Head of caudate nucleus (tissue), 42 donors: Measurements from ENCODE around the gene MANF.
A peak's percentile ranks its signal among the peaks of the same experiment; 100 is the strongest.

Source experiments
- DNase-seq, 42 donors: peaks; one replicate each; pipeline versions ENCODE4 v3.0.0 to v3.0.0-alpha.2; 2020 to 2021; ENCODE audit warnings: mixed read lengths in 7 of 42
- intact Hi-C: fragments of 100-400 bp; cut with DNase I; formaldehyde crosslinking; loops from one replicate; pipeline ENCODE4 v1.15.0; 2022

The MANF gene

DNA sequence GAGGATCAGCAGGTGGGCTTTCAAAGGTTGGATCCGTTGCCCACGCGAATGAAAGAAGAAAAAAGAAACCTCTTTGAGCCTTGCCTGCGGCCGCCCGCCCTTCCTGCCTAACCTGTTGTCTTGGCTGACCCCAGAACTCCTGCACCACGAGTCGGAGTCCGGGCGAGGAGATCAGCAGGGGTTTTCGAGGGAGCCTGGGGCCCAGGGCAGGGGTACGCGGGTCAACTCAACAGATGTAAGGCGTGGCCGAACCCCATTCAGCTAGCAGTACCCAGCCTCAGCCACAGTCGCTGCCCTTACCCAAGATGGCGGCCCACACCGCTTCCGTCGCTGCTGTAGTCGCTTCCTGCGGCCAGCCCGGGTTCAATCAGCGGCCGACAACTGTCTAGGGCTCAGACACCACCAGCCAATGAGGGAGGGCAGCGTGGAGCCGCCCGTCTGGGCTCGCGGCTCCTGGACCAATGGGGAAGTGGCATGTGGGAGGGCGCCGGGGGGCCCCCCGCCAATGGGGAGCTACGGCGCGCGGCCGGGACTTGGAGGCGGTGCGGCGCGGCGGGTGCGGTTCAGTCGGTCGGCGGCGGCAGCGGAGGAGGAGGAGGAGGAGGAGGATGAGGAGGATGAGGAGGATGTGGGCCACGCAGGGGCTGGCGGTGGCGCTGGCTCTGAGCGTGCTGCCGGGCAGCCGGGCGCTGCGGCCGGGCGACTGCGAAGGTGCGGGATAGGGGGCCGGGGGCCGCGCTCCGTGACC lies at the start of gene MANF:
Gene MANF, plus strand, starts transcription at position 566 of the 748 bp plus-strand sequence. Its CDS starts 52 bp downstream, at position 618.
- DNase-seq = peak; percentile 94 to 99 (median 98)
- intact Hi-C loops = loop anchor here (5.0 to 10.0 kb wide), 3 partner anchors 710 to 818 kb away; partner anchors contain the start of genes C3orf18, DOCK3, HEMK1 and MAPKAPK3

DNA sequence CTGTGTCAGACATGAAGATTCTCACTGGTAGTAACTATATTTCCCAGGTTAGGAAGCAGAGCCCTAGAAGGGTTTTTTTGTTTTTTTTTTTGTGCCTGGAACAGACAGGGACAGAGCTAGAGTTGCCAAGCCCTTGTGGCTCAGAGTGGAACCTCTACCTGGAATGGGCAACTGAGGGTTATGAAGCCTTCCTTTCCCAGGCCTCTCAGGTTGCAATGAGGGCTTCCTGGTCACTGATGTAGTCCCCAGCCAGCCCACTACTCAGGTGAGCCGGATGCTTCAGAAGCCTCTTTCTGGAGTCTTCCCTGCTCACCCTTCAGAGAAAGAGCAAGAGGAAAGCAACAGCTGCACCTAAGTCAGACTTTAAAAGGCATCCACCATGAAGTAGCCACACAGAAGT lies 48.8 kb upstream of the MANF start:
- intact Hi-C loops = no loop called here
- no peak for DNase-seq

- DNase-seq = no peak
- intact Hi-C loops = no loop called here
These were observed 47.4 kb upstream of the MANF start for GRCh38 chr3:51337666-51338065.

DNA sequence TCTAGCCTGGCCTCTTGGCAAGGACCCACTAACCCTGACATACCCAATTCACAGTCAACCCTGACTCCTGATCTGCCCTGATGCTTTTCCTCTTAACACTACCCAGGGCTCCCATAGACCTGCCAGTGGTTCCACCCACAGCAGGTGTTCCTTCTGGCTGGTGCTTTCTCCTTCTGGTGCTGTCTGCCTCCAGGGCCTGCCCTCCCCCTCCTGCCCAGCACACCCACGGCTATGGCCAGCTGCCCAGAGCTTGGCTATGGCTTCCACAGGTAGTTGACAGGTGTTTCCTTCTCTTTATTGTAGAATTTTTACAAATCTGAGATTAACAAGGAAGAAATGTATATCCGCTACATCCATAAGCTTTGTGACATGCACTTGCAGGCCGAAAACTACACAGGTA lies 46.5 kb upstream of the MANF start:
- no peak for DNase-seq
- intact Hi-C loops = no loop called here

GRCh38 chr3:51340013-51340829 lies 44.9 kb upstream of the MANF start:
- intact Hi-C loops = no loop called here
- DNase-seq = peak in 27 of 42 donors; percentile 6 to 79 (median 39)

- DNase-seq = peak in 19 of 42 donors; percentile 4 to 63 (median 27)
- intact Hi-C loops = no loop called here
These were observed 44.0 kb upstream of the MANF start for GRCh38 chr3:51340989-51341636.

DNA sequence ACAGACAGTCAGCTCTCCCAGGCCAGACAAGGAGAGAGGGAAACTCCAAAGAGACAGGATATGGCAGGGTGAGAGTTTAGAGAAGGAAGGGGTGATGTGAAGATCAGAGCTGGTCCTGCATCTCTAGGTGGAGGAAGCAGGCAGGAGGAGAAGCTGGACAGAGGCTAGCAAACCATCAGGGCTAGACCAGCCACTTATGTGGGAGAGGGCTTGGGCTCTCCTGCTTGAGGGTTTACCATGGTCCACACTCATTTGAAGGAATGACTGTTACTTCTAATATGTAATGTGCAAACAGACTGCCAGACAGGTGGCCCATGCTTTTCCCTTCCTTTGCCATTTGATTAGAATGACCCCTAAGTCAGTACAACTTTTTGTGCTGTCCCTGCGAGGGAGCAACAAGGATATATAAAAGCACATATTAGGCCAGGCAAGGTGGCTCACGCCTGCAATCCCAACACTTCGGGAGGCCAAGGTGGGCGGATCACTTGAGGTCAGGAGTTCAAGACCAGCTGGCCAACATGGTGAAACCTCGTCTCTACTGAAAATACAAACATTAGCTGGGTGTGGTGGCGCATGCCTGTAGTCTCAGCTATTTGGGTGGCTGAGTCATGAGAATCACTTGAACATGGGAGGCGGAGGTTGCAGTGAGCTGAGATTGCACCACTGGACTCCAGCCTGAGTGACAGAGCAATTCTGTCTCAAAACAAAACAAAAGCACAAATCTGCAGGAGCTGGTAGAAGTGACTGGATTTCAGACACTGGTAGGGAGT lies 41.0 kb upstream of the MANF start:
- intact Hi-C loops = no loop called here
- no peak for DNase-seq

- peak in 6 of 42 donors; percentile 12 to 59 (median 22) for DNase-seq
- intact Hi-C loops = no loop called here
These were observed 34.3 kb upstream of the MANF start for GRCh38 chr3:51350751-51351150.

- intact Hi-C loops = no loop called here
- DNase-seq = no peak
These were observed 32.0 kb upstream of the MANF start for GRCh38 chr3:51353131-51353530.

- no peak for DNase-seq
- intact Hi-C loops = no loop called here
These were observed 31.4 kb upstream of the MANF start for GRCh38 chr3:51353691-51354090.

GRCh38 chr3:51354172-51354571 lies 30.9 kb upstream of the MANF start:
- intact Hi-C loops = no loop called here
- no peak for DNase-seq

DNA sequence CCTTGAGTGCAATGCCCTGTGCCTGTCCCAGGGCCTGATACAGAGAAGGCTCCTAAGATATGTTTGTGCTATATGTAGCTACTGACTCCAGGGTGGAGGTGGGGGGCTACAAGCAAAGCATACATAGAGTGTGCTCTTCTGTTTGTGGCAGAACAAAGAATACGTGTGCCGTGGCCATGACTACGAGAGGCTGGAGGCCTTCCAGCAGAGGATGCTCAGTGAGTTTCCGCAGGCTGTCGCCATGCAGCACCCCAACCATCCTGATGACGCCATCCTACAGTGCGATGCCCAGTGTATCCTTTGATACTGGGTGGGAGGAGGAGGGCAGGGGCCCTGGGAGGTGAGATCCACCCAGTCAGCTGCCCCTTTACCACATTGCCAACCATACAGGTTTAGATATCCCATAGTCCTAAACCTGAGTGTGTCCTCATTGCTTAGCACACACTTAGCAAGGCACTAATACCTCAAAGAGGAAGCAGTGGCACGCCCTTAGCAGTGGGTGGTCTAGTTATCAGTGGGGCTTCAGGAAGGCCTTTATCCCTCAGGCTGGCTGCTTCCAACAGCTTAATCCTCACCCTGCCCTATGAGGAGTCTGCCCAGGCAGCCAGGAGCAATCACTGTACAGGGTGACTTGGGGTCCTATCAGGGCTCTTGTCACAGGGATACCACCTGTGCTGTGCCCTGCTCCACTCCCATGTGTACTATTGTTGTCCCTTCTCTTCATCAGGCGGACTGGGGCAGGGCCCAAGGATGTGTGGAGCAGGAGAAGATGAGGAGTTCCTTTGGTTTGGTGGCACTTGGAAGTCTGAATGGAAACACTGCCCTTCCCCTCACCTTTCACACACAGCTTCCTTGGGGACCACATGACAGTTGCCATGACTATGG lies 30.1 kb upstream of the MANF start:
- no peak for DNase-seq
- intact Hi-C loops = no loop called here

GRCh38 chr3:51355891-51356578 lies 29.1 kb upstream of the MANF start:
- intact Hi-C loops = no loop called here
- DNase-seq = no peak

GRCh38 chr3:51357856-51358255 lies 27.2 kb upstream of the MANF start:
- intact Hi-C loops = no loop called here
- peak in 1 of 42 donors; percentile 4 for DNase-seq

GRCh38 chr3:51358981-51359380 lies 26.1 kb upstream of the MANF start:
- intact Hi-C loops = no loop called here
- DNase-seq = no peak

GRCh38 chr3:51360806-51361205 lies 24.3 kb upstream of the MANF start:
- no peak for DNase-seq
- intact Hi-C loops = no loop called here

GRCh38 chr3:51361746-51362145 lies 23.3 kb upstream of the MANF start:
- DNase-seq = no peak
- intact Hi-C loops = no loop called here

- DNase-seq = peak in 1 of 42 donors; percentile 1
- intact Hi-C loops = no loop called here
These were observed 22.6 kb upstream of the MANF start for GRCh38 chr3:51362476-51362875.
